ENCODE data around the gene CERS6.

- TF ChIP-seq, protein P1, sequence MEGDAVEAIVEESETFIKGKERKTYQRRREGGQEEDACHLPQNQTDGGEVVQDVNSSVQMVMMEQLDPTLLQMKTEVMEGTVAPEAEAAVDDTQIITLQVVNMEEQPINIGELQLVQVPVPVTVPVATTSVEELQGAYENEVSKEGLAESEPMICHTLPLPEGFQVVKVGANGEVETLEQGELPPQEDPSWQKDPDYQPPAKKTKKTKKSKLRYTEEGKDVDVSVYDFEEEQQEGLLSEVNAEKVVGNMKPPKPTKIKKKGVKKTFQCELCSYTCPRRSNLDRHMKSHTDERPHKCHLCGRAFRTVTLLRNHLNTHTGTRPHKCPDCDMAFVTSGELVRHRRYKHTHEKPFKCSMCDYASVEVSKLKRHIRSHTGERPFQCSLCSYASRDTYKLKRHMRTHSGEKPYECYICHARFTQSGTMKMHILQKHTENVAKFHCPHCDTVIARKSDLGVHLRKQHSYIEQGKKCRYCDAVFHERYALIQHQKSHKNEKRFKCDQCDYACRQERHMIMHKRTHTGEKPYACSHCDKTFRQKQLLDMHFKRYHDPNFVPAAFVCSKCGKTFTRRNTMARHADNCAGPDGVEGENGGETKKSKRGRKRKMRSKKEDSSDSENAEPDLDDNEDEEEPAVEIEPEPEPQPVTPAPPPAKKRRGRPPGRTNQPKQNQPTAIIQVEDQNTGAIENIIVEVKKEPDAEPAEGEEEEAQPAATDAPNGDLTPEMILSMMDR (IDR thresholded peaks at IDR 0.05), result no peak
- TF ChIP-seq POLR2A (IDR thresholded peaks at IDR 0.05), result no peak
These were observed 26.2 kb downstream of the CERS6 start for GRCh38 chr2:168482269-168482668.
